Measurements from ENCODE around the gene CCDC185.

CCDC185 gene

GRCh38 chr1:223422911-223423310 lies 29.7 kb downstream of the CCDC185 start:
- ATAC-seq, result no peak
- no peak for TF ChIP-seq ARNTL (CRISPR knock-in tag; IDR thresholded peaks at IDR 0.05; ENCODE audit: borderline replicate concordance, low read depth)
- no peak for TF ChIP-seq ZNF70 (CRISPR knock-in tag; IDR thresholded peaks at IDR 0.05)
- TF ChIP-seq CSRNP3 (CRISPR knock-in tag; IDR thresholded peaks at IDR 0.05), result no peak
- TF ChIP-seq PPARA (CRISPR knock-in tag; IDR thresholded peaks at IDR 0.05; ENCODE audit: borderline replicate concordance), result no peak
- TF ChIP-seq TCF4 (CRISPR knock-in tag; IDR thresholded peaks at IDR 0.05; ENCODE audit: borderline replicate concordance), result no peak
- no peak for TF ChIP-seq BACH2 (CRISPR knock-in tag; IDR thresholded peaks at IDR 0.05; ENCODE audit: borderline replicate concordance)
- no peak for TF ChIP-seq SNAI2 (CRISPR knock-in tag; IDR thresholded peaks at IDR 0.05)
- no peak for TF ChIP-seq ZFP30 (CRISPR knock-in tag; IDR thresholded peaks at IDR 0.05)
- no peak for TF ChIP-seq ZNF565 (CRISPR knock-in tag; conservative IDR thresholded peaks at IDR 0.05; ENCODE audit: low read depth)
- TF ChIP-seq OSR1 (CRISPR knock-in tag; IDR thresholded peaks at IDR 0.05), result no peak

GRCh38 chr1:223423641-223424233 lies 30.5 kb downstream of the CCDC185 start:
- no peak for ATAC-seq
- TF ChIP-seq POU6F1 (CRISPR knock-in tag; IDR thresholded peaks at IDR 0.05; ENCODE audit: borderline replicate concordance, low read depth) (no peak), CSDC2 (CRISPR knock-in tag; IDR thresholded peaks at IDR 0.05) (no peak), ZNF8 (CRISPR knock-in tag; IDR thresholded peaks at IDR 0.05) (no peak), ZFP30 (CRISPR knock-in tag; IDR thresholded peaks at IDR 0.05) (no peak), ISL1 (CRISPR knock-in tag; IDR thresholded peaks at IDR 0.05) (no peak), BACH2 (CRISPR knock-in tag; IDR thresholded peaks at IDR 0.05; ENCODE audit: borderline replicate concordance) (no peak), TOX (CRISPR knock-in tag; IDR thresholded peaks at IDR 0.05; ENCODE audit: borderline replicate concordance) (no peak)

- TF ChIP-seq ZNF565 (CRISPR knock-in tag; conservative IDR thresholded peaks at IDR 0.05; ENCODE audit: low read depth) (no peak), ZC3H10 (CRISPR knock-in tag; IDR thresholded peaks at IDR 0.05) (no peak), TSHZ2 (CRISPR knock-in tag; IDR thresholded peaks at IDR 0.05) (no peak), RARB (CRISPR knock-in tag; IDR thresholded peaks at IDR 0.05) (no peak), ZFP30 (CRISPR knock-in tag; IDR thresholded peaks at IDR 0.05) (no peak), PATZ1 (CRISPR knock-in tag; IDR thresholded peaks at IDR 0.05; ENCODE audit: borderline replicate concordance) (no peak)
- no peak for ATAC-seq
Observed at GRCh38 chr1:223425550-223425949, 32.3 kb downstream of the CCDC185 start.

- ATAC-seq, result no peak
- TF ChIP-seq OSR1 (CRISPR knock-in tag; IDR thresholded peaks at IDR 0.05) (no peak), CSRNP3 (CRISPR knock-in tag; IDR thresholded peaks at IDR 0.05) (no peak), ZNF565 (CRISPR knock-in tag; conservative IDR thresholded peaks at IDR 0.05; ENCODE audit: low read depth) (no peak)
Observed at GRCh38 chr1:223426936-223427335, 33.7 kb downstream of the CCDC185 start.
